HG02981 (cell line): ENCODE measurements around the gene CBR1.

Experiments
- ATAC-seq: cut with Tn5 transposase; IDR thresholded peaks from one replicate; pipeline ENCODE4 v1.9.1; 2021; ENCODE audit warnings: mild to moderate bottlenecking, moderate library complexity; ENCODE audit not compliant: unreplicated experiment

The CBR1 gene

DNA sequence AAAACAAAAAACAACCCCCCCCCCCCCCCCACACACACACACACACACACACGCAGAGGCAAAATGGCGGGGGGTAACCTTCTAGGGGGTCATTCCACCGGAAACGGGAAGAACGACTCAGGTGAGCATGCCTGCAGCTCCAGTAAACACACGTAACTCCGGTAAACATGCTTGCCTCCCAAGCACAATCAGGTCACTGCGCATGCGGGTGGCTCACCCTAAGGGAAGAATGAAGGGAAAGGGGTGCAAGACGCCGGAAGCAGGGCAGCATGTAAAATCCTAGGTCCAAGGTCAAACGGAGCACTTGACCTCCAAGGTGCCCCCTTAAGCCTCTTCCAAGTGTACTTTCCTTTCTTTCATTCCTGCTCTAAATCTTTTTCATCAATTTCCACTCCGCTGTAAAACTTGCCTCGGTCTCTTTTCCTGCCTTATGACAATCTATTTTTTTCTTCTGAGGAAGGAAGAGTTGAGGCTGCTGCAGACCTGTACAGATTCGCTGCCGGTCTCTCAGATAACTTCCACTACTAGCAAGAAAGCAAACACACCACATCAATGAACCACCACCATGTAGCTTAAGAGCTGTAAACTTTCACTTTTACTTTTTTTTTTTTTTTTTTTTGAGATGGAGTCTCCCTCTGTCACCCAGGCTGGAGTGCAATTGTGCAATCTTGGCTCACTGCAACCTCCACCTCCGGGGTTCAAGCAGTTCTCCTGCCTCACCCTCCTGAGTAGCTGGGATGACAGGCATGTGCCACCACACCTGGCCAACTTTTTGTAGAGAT lies 44.0 kb downstream of the CBR1 start:
- no peak for ATAC-seq

DNA sequence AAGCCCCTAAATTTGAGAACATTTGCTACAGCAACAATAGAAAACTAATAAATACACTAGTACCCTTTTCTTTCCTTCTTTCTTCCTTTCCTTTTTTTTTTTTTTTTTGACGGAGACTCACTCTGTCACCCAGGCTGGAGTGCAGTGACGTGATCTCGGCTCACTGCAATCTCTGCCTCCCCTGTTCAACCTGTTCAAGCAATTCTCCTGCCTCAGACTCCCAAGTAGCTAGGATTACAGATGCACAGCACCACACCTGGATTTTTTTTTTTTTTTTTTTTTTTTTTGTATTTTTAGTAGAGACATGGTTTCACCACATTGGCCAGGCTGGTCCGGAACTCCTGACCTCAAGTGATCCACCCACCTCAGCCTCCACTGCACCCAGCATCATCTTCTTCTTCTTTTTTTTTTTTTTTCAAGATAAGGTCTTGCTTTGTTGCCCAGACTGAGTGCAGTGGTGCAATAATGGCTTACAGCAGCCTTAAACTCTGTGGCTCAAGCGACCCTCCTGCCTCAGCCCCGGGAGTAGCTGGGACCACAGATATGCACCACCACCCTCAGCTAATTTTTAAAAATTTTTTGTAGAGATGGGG lies 45.4 kb downstream of the CBR1 start:
- no peak for ATAC-seq

- no peak for ATAC-seq
These were observed 47.5 kb downstream of the CBR1 start for GRCh38 chr21:36117286-36117741.

DNA sequence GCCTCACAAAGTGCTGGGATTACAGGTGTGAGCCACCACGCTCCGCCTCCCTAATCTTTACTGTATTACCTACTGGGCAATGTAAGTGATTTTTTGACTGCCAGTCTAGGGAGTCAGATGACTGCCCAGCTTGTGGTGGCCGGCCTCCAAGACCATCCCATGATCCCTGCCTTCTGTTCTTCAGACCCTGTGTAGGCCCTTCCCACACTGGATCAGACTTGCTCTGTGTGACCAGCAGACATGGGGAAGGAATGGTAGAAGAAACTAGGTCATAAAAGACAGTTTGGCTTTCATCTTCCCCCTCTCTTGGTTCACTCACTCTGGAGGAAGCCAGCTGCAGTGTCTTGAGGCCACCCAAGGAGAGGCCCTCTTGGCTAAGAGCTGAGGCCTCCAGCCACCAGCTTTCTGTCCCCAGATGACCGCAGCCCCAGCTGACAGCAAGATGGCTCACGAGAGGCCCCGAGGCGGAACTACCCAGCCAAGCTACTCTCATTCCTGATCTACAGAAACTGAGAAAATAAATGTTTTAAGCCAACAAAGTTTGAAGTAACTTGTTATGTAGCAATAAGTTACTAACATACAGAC lies 50.6 kb downstream of the CBR1 start:
- ATAC-seq, result no peak
